Activated T-helper 2 cell treated with anti-CD3 and anti-CD28 coated beads, Interferon-gamma antibody, Interleukin-2, Interleukin-4, amounts not matched to agents 10 μg/mL and 5 μg/mL and 100 μg/mL, durations not matched to agents 14 hours and 24 hours and 36 hours (primary cell): Measurements from ENCODE around the gene GDF2. TPM values are rescaled to one million over a fixed set of nuclear protein-coding genes. Genes with fewer than 3 reads are reported as not detected.

Experiments
- DNase-seq: peaks from one replicate; pipeline ENCODE4 v3.0.0; 2021; ENCODE audit warnings: low spot score
- H3K27ac Mint-ChIP-seq: one replicate; pipeline ENCODE4 v1.8.0; 2021; ENCODE audit warnings: mixed read lengths
- H3K27me3 Mint-ChIP-seq: one replicate; pipeline ENCODE4 v1.8.0; 2021; ENCODE audit warnings: low read depth, mixed read lengths
- H3K36me3 Mint-ChIP-seq: one replicate; pipeline ENCODE4 v1.8.0; 2021; ENCODE audit warnings: low read depth, mixed read lengths
- H3K4me1 Mint-ChIP-seq: one replicate; pipeline ENCODE4 v1.8.0; 2021; ENCODE audit warnings: low read depth, mixed read lengths
- H3K4me3 Mint-ChIP-seq: one replicate; pipeline ENCODE4 v1.8.0; 2021; ENCODE audit warnings: low read depth, mild to moderate bottlenecking, moderate library complexity, mixed read lengths
- H3K9me3 Mint-ChIP-seq: one replicate; pipeline ENCODE4 v1.8.0; 2021; ENCODE audit warnings: mixed read lengths
- intact Hi-C: fragments of 100-400 bp; cut with micrococcal nuclease; formaldehyde crosslinking; loops from one replicate; pipeline ENCODE4 v1.15.1; 2023
- total RNA-seq: library from RNA; stranded (reverse); gene quantifications from 2 replicates; pipeline ENCODE4 v1.2.3, GENCODE V29; 2022

Gene GDF2
- total RNA-seq, 1 donor from 2014 or later, result not detected

GRCh38 chr10:47347303-47347675 is 25.0 kb downstream of the GDF2 start:
- Mint-ChIP-seq H3K27ac (no peak overlapping the region), H3K4me3 (no peak overlapping the region), H3K27me3 (peaks cover 10% of the 10 kb centered on the region), H3K9me3 (no peaks in the 10 kb centered on the region), H3K4me1 (no peaks in the 10 kb centered on the region), H3K36me3 (no peaks in the 10 kb centered on the region)
- intact Hi-C loops, result no loop called here
- DNase-seq, result no peak

- no peak within 1 kb of the TSS for H3K27ac Mint-ChIP-seq
- H3K27me3 Mint-ChIP-seq, result peaks cover 8% of the 10 kb centered on the region
- H3K4me1 Mint-ChIP-seq, result no peaks in the 10 kb centered on the region
- H3K9me3 Mint-ChIP-seq, result no peaks in the 10 kb centered on the region
- no peak within 1 kb of the TSS for H3K4me3 Mint-ChIP-seq
- intact Hi-C loops, result no loop called here
- no peaks in the 10 kb centered on the region for H3K36me3 Mint-ChIP-seq
- DNase-seq, result no peak
Observed at GRCh38 chr10:47348138-47348651, 25.9 kb downstream of the GDF2 start, which contains the start of gene RBP3. Gene RBP3, plus strand, starts transcription at chr10:47348363. Its CDS starts 122 bp downstream, at chr10:47348485.

- Mint-ChIP-seq H3K36me3 (no peaks in the 10 kb centered on the region), H3K9me3 (no peaks in the 10 kb centered on the region), H3K27ac (no peak overlapping the region), H3K4me3 (no peak overlapping the region), H3K4me1 (no peaks in the 10 kb centered on the region), H3K27me3 (peaks cover 8% of the 10 kb centered on the region)
- no peak for DNase-seq
- intact Hi-C loops, result no loop called here
Observed at GRCh38 chr10:47348661-47349470, 26.6 kb downstream of the GDF2 start.

GRCh38 chr10:47349516-47349915 is 27.3 kb downstream of the GDF2 start:
- no peaks in the 10 kb centered on the region for H3K4me1 Mint-ChIP-seq
- no peak for DNase-seq
- intact Hi-C loops, result no loop called here

GRCh38 chr10:47349941-47350371 is 27.7 kb downstream of the GDF2 start:
- Mint-ChIP-seq H3K36me3 (no peaks in the 10 kb centered on the region), H3K9me3 (no peaks in the 10 kb centered on the region), H3K4me3 (no peak overlapping the region), H3K27me3 (peaks cover 3% of the 10 kb centered on the region), H3K4me1 (no peaks in the 10 kb centered on the region), H3K27ac (no peak overlapping the region)
- DNase-seq, result no peak
- intact Hi-C loops, result no loop called here

More at GRCh38 chr10:47349516-47349915, 27.3 kb downstream of the GDF2 start:
- Mint-ChIP-seq H3K27ac (no peak overlapping the region), H3K4me3 (no peak overlapping the region), H3K27me3 (peaks cover 7% of the 10 kb centered on the region), H3K36me3 (no peaks in the 10 kb centered on the region), H3K9me3 (no peaks in the 10 kb centered on the region)

- Mint-ChIP-seq H3K4me1 (no peaks in the 10 kb centered on the region), H3K27me3 (peaks cover 2% of the 10 kb centered on the region), H3K4me3 (no peak overlapping the region), H3K36me3 (no peaks in the 10 kb centered on the region), H3K9me3 (no peaks in the 10 kb centered on the region), H3K27ac (no peak overlapping the region)
- no peak for DNase-seq
- intact Hi-C loops, result no loop called here
Observed at GRCh38 chr10:47350671-47351640, 28.7 kb downstream of the GDF2 start.

- Mint-ChIP-seq H3K4me1 (no peaks in the 10 kb centered on the region), H3K9me3 (no peaks in the 10 kb centered on the region), H3K4me3 (no peak overlapping the region), H3K36me3 (no peaks in the 10 kb centered on the region), H3K27me3 (peaks cover 2% of the 10 kb centered on the region), H3K27ac (no peak overlapping the region)
- intact Hi-C loops, result no loop called here
- no peak for DNase-seq
Observed at GRCh38 chr10:47351899-47352815, 29.9 kb downstream of the GDF2 start.

GRCh38 chr10:47353351-47353750 is 31.1 kb downstream of the GDF2 start:
- Mint-ChIP-seq H3K4me3 (no peak overlapping the region), H3K27me3 (no peaks in the 10 kb centered on the region), H3K9me3 (no peaks in the 10 kb centered on the region), H3K36me3 (no peaks in the 10 kb centered on the region), H3K4me1 (no peaks in the 10 kb centered on the region), H3K27ac (no peak overlapping the region)
- intact Hi-C loops, result no loop called here
- no peak for DNase-seq

GRCh38 chr10:47354165-47354564 is 31.9 kb downstream of the GDF2 start:
- H3K36me3 Mint-ChIP-seq, result no peaks in the 10 kb centered on the region
- no peaks in the 10 kb centered on the region for H3K27me3 Mint-ChIP-seq
- no peaks in the 10 kb centered on the region for H3K9me3 Mint-ChIP-seq
- no peaks in the 10 kb centered on the region for H3K4me1 Mint-ChIP-seq
- DNase-seq, result no peak
- no peak overlapping the region for H3K4me3 Mint-ChIP-seq
- intact Hi-C loops, result no loop called here
- H3K27ac Mint-ChIP-seq, result no peak overlapping the region

- no peaks in the 10 kb centered on the region for H3K4me1 Mint-ChIP-seq
Observed at GRCh38 chr10:47354900-47355299, 32.6 kb downstream of the GDF2 start.

GRCh38 chr10:47356708-47357107 is 34.5 kb downstream of the GDF2 start:
- no peaks in the 10 kb centered on the region for H3K9me3 Mint-ChIP-seq
- no peaks in the 10 kb centered on the region for H3K27me3 Mint-ChIP-seq
- H3K27ac Mint-ChIP-seq, result no peak overlapping the region
- intact Hi-C loops, result no loop called here
- no peaks in the 10 kb centered on the region for H3K36me3 Mint-ChIP-seq
- DNase-seq, result no peak
- H3K4me3 Mint-ChIP-seq, result no peak overlapping the region
- H3K4me1 Mint-ChIP-seq, result peaks cover 2% of the 10 kb centered on the region

More at GRCh38 chr10:47354900-47355299, 32.6 kb downstream of the GDF2 start:
- Mint-ChIP-seq H3K9me3 (no peaks in the 10 kb centered on the region), H3K36me3 (no peaks in the 10 kb centered on the region), H3K4me3 (no peak overlapping the region), H3K27me3 (no peaks in the 10 kb centered on the region), H3K27ac (no peak overlapping the region)
- intact Hi-C loops, result no loop called here
- no peak for DNase-seq

- no peak for DNase-seq
- Mint-ChIP-seq H3K4me1 (peaks cover 2% of the 10 kb centered on the region), H3K27me3 (no peaks in the 10 kb centered on the region), H3K4me3 (no peak overlapping the region), H3K9me3 (no peaks in the 10 kb centered on the region), H3K27ac (no peak overlapping the region), H3K36me3 (no peaks in the 10 kb centered on the region)
- intact Hi-C loops, result no loop called here
Observed at GRCh38 chr10:47357131-47357582, 34.9 kb downstream of the GDF2 start.
